Endothelial cell of umbilical vein (primary cell): ENCODE measurements around the gene SNAPIN. TPM values are rescaled to one million over a fixed set of nuclear protein-coding genes. Genes with fewer than 3 reads are reported as not detected.

Source experiments
- BruUV-seq: library from RNA; stranded (reverse); fragments of 400-500 nt; replicated peaks from 2 replicates; lab custom pipeline; 2021; lab: Mats Ljungman, UMichigan
- CTCF ChIA-PET: fragments of 300-600, 350-600 bp; sonication (Branson Sonifier 250); formaldehyde crosslinking; loops from one replicate; lab custom pipeline; 2021; ENCODE audit warnings: antibody characterized with exemption, inconsistent platforms; lab: Charles Lee
- POLR2A ChIA-PET: fragments of 300-600, 350-600 bp; sonication (Branson Sonifier 250); formaldehyde crosslinking; loops from one replicate; lab custom pipeline; 2021; ENCODE audit warnings: antibody characterized with exemption, inconsistent platforms; lab: Charles Lee
- DNase-seq: peaks from one replicate; pipeline ENCODE4 v3.0.0-alpha.2; 2011; ENCODE audit warnings: low read depth, low spot score
- FAIRE-seq: peaks from 2 replicates; lab custom pipeline; 2011; peaks lifted over from hg19 to GRCh38; lab: Jason Lieb, UNC
- H2AFZ ChIP-seq: 2 replicates; pipeline ENCODE4 v1.6.0; 2012; ENCODE audit warnings: low read depth, low read length, control low read depth, inconsistent platforms
- H3K27ac ChIP-seq: 2 replicates; pipeline ENCODE4 v1.5.1; 2011; ENCODE audit warnings: low read depth, mild to moderate bottlenecking, control low read depth, low read length, moderate library complexity; ENCODE audit not compliant: insufficient read depth
- H3K27me3 ChIP-seq, 2 experiments: 2 replicates each; pipeline versions ENCODE4 v1.6.0 to v1.6.1; 2011; ENCODE audit warnings: low read length in 2 of 2, mixed read lengths in 1 of 2; ENCODE audit not compliant: control insufficient read depth in 2 of 2, insufficient read depth in 2 of 2
- H3K36me3 ChIP-seq, 2 experiments: 2 replicates in 1 of 2; 3 replicates in 1 of 2; pipeline ENCODE4 v1.5.1; 2011; ENCODE audit warnings: low read length in 2 of 2, mild to moderate bottlenecking in 1 of 2, moderate library complexity in 1 of 2; ENCODE audit not compliant: control insufficient read depth in 2 of 2, insufficient read depth in 2 of 2; ENCODE audit errors: extremely low read depth in 1 of 2
- H3K4me1 ChIP-seq: 3 replicates; pipeline ENCODE4 v1.5.1; 2011; ENCODE audit warnings: mild to moderate bottlenecking, low read length; ENCODE audit not compliant: control insufficient read depth, insufficient read depth; ENCODE audit errors: extremely low read depth
- H3K4me2 ChIP-seq: 2 replicates; pipeline ENCODE4 v1.6.1; 2011; ENCODE audit warnings: low read length, control low read depth, mixed read lengths; ENCODE audit not compliant: insufficient read depth
- H3K4me3 ChIP-seq, 3 experiments: fragments of 200-600 bp in 1 of 3; sonication (generic), shearing (Covaris generic) in 1 of 3; replicated peaks in 1 of 3; 2 replicates each; pipeline ENCODE4 v1.5.1; 2011 to 2016; ENCODE audit warnings: control low read depth in 3 of 3, low read length in 3 of 3, mild to moderate bottlenecking in 2 of 3, inconsistent platforms in 1 of 3, low read depth in 1 of 3, moderate library complexity in 1 of 3; ENCODE audit not compliant: insufficient read depth in 1 of 3
- H3K79me2 ChIP-seq: 2 replicates; pipeline ENCODE4 v1.6.0; 2012; ENCODE audit warnings: low read length, inconsistent platforms; ENCODE audit not compliant: control insufficient read depth, insufficient read depth
- H3K9ac ChIP-seq: replicated peaks from 2 replicates; pipeline ENCODE3; 2011; ENCODE audit warnings: low read length, control low read depth; ENCODE audit not compliant: insufficient read depth; ENCODE audit errors: extremely low read depth
- H3K9me1 ChIP-seq: replicated peaks from 3 replicates; pipeline ENCODE4 v1.6.0; 2011; ENCODE audit warnings: mild to moderate bottlenecking, low read length; ENCODE audit not compliant: control insufficient read depth, insufficient read depth; ENCODE audit errors: extremely low read depth
- H3K9me3 ChIP-seq: replicated peaks from 2 replicates; pipeline ENCODE4 v1.5.1; 2012; ENCODE audit warnings: low read length, inconsistent platforms; ENCODE audit not compliant: control insufficient read depth, insufficient read depth
- H4K20me1 ChIP-seq: replicated peaks from 2 replicates; pipeline ENCODE3; 2011; ENCODE audit warnings: mild to moderate bottlenecking, low read length; ENCODE audit not compliant: control insufficient read depth, insufficient read depth; ENCODE audit errors: extremely low read depth
- EZH2 ChIP-seq: IDR thresholded peaks from 2 replicates; pipeline ENCODE4 v1.6.1; 2012; ENCODE audit warnings: borderline replicate concordance, low read depth, mild to moderate bottlenecking, moderate library complexity, low read length, inconsistent platforms; ENCODE audit not compliant: severe bottlenecking
- FOS ChIP-seq: IDR thresholded peaks from 2 replicates; pipeline ENCODE4 v1.6.1; 2011; ENCODE audit warnings: mild to moderate bottlenecking, low read length, moderate library complexity, borderline replicate concordance; ENCODE audit not compliant: insufficient read depth
- GATA2 ChIP-seq: IDR thresholded peaks from 2 replicates; pipeline ENCODE4 v1.7.0; 2011; ENCODE audit warnings: low read depth, mild to moderate bottlenecking, moderate library complexity, mixed read lengths, low read length; ENCODE audit not compliant: insufficient read length, insufficient read depth
- JUN ChIP-seq: IDR thresholded peaks from 2 replicates; pipeline ENCODE4 v1.6.1; 2011; ENCODE audit warnings: borderline replicate concordance, low read depth; ENCODE audit not compliant: insufficient read length, insufficient read depth
- MYC ChIP-seq: IDR thresholded peaks from one replicate; pipeline ENCODE4 v1.6.1; 2011; ENCODE audit warnings: mild to moderate bottlenecking, low read depth, low read length
- POLR2A ChIP-seq: IDR thresholded peaks from 2 replicates; pipeline ENCODE4 v1.6.1; 2012; ENCODE audit warnings: low read depth, mild to moderate bottlenecking, control low read depth, low read length
- POLR2AphosphoS5 ChIP-seq: IDR thresholded peaks from 2 replicates; pipeline ENCODE4 v1.6.1; 2012; ENCODE audit warnings: low read depth, mild to moderate bottlenecking, control low read depth, low read length, moderate library complexity; ENCODE audit not compliant: insufficient read depth
- dilution Hi-C: fragments of 300-500 bp; cut with MboI; formaldehyde crosslinking; loops from one replicate; pipeline ENCODE4 v1.15.0; 2019; ENCODE audit warnings: low sequenced_read_pairs; ENCODE audit not compliant: extremely low pct_ligation_motif_present
- intact Hi-C: fragments of 100-400 bp; cut with micrococcal nuclease; formaldehyde crosslinking; loops from one replicate; pipeline ENCODE4 v1.10.0; 2022
- polyA plus RNA-seq, 4 experiments: library from polyadenylated mRNA; depleted of rRNA in 3 of 4; stranded (reverse) in 3 of 4; unstranded in 1 of 4; fragments of >200 nt; gene quantifications; 2 replicates each; pipeline versions ENCODE4 v1.2.1 to v1.2.3, GENCODE V29; 2011 to 2012; ENCODE audit warnings: missing spikeins in 1 of 4
- total RNA-seq: library from RNA; stranded (reverse); gene quantifications from 2 replicates; pipeline ENCODE4 v1.2.3, GENCODE V29; 2021
- TF ChIP-seq, protein P1 (sequence below), 2 donors: IDR thresholded peaks; 1 replicate in 1 of 2; 2 replicates in 1 of 2; pipeline ENCODE4 v1.5.1; 2011; ENCODE audit warnings: low read length in 2 of 2, mild to moderate bottlenecking in 2 of 2, moderate library complexity in 2 of 2, control low read depth in 1 of 2, inconsistent platforms in 1 of 2, low read depth in 1 of 2; ENCODE audit not compliant: insufficient read depth in 1 of 2; ENCODE audit errors: extremely low read depth in 1 of 2
- TF ChIP-seq, protein P2 (sequence below): IDR thresholded peaks from 2 replicates; pipeline ENCODE4 v1.6.1; 2011; ENCODE audit not compliant: insufficient read depth, insufficient read length

SNAPIN gene
- total and polyA plus RNA-seq, 2 donors (not counting 3 experiments of a cell fraction or from before 2014, with no cell fraction given), result 36.8 to 55.1 TPM

- H3K27me3 ChIP-seq, result no peaks in the 10 kb centered on the region
- no peak overlapping the region for H3K4me2 ChIP-seq
- H3K79me2 ChIP-seq, result peaks cover 15% of the 10 kb centered on the region
- H4K20me1 ChIP-seq, result no peaks in the 10 kb centered on the region
- H2AFZ ChIP-seq, result no peak overlapping the region
- no peak for FAIRE-seq
- H3K9ac ChIP-seq, result no peak overlapping the region
- no peak for TF ChIP-seq POLR2AphosphoS5
- ChIA-PET CTCF (interaction anchor here (0.6 to 1.9 kb wide), 2 partner anchors 90 to 152 kb away, joined by 3 to 5 read pairs; no protein-coding TSS in a partner anchor), POLR2A (interaction anchor here (0.9 kb wide), 1 partner anchor 28 kb away, joined by 3 read pairs; the partner anchor contains the start of gene CHTOP)
- H3K4me3 ChIP-seq, result no peak overlapping the region
- TSS peak; percentile 47 for BruUV-seq
- no peak overlapping the region for H3K27ac ChIP-seq
- H3K9me1 ChIP-seq, result no peaks in the 10 kb centered on the region
- peaks cover 36 to 44% of the 10 kb centered on the region in 2 experiments for H3K36me3 ChIP-seq
- no peak for DNase-seq
- H3K9me3 ChIP-seq, result no peaks in the 10 kb centered on the region
- intact Hi-C loops, result no loop called here
- dilution Hi-C loops, result no loop called here
- H3K4me1 ChIP-seq, result peaks cover 7% of the 10 kb centered on the region
These were observed 3.8 kb downstream of the SNAPIN start for GRCh38 chr1:153662269-153662668.

DNA sequence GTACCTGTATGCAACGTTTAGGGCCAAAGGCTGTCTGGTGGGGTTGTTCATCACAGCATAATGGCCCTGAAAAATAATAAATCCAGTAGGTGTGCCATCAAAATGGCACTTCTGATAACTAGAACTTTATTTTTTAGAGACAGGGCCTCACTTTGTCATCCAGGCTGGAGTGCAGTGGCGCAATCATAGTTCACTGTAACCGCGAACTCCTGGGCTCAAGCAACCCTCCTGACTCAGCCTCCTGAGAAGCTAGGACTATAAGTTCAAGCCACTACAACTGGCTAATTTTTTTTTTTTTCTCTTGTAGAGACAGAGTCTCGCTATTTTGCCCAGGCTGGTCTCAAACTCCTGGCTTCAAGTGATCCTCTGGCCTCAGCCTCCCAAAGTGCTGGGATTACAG is 4.7 kb downstream of the SNAPIN start:
- FAIRE-seq (no peak), DNase-seq (no peak)
- no peaks in the 10 kb centered on the region for H3K27me3 ChIP-seq
- intact Hi-C loops, result no loop called here
- dilution Hi-C loops, result no loop called here
- no TSS peak for BruUV-seq
- H2AFZ ChIP-seq, result no peak overlapping the region
- peaks cover 7% of the 10 kb centered on the region for H3K4me1 ChIP-seq
- peaks cover 24% of the 10 kb centered on the region for H3K79me2 ChIP-seq
- H3K9me3 ChIP-seq, result no peaks in the 10 kb centered on the region
- no peak overlapping the region for H3K9ac ChIP-seq
- H4K20me1 ChIP-seq, result no peaks in the 10 kb centered on the region
- no peak overlapping the region for H3K4me2 ChIP-seq
- H3K9me1 ChIP-seq, result no peaks in the 10 kb centered on the region
- POLR2A ChIA-PET, result interaction anchor here (0.9 kb wide), 1 partner anchor 29 kb away, joined by 3 read pairs; the partner anchor contains the start of gene CHTOP
- CTCF ChIA-PET, result interaction anchor here (3.2 kb wide), 1 partner anchor 91 kb away, joined by 12 read pairs; no protein-coding TSS in a partner anchor
- H3K4me3 ChIP-seq, result no peak overlapping the region
- no peak overlapping the region for H3K27ac ChIP-seq
- H3K36me3 ChIP-seq, result peaks cover 44 to 49% of the 10 kb centered on the region in 2 experiments
- TF ChIP-seq, protein P1, sequence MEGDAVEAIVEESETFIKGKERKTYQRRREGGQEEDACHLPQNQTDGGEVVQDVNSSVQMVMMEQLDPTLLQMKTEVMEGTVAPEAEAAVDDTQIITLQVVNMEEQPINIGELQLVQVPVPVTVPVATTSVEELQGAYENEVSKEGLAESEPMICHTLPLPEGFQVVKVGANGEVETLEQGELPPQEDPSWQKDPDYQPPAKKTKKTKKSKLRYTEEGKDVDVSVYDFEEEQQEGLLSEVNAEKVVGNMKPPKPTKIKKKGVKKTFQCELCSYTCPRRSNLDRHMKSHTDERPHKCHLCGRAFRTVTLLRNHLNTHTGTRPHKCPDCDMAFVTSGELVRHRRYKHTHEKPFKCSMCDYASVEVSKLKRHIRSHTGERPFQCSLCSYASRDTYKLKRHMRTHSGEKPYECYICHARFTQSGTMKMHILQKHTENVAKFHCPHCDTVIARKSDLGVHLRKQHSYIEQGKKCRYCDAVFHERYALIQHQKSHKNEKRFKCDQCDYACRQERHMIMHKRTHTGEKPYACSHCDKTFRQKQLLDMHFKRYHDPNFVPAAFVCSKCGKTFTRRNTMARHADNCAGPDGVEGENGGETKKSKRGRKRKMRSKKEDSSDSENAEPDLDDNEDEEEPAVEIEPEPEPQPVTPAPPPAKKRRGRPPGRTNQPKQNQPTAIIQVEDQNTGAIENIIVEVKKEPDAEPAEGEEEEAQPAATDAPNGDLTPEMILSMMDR (IDR thresholded peaks at IDR 0.05; ENCODE audit: extremely low read depth in 1 of 2, insufficient read depth in 1 of 2, low read depth in 1 of 2, low read length in 2 of 2), result no peak
- TF ChIP-seq JUN, result no peak
- TF ChIP-seq, protein P2, sequence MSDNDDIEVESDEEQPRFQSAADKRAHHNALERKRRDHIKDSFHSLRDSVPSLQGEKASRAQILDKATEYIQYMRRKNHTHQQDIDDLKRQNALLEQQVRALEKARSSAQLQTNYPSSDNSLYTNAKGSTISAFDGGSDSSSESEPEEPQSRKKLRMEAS, result no peak
- no peak for TF ChIP-seq EZH2
- no peak for TF ChIP-seq FOS
- no peak for TF ChIP-seq MYC
- TF ChIP-seq POLR2AphosphoS5, result no peak
- no peak for TF ChIP-seq GATA2
- TF ChIP-seq POLR2A, result no peak
